CD8-positive, alpha-beta memory T cell (primary cell): ENCODE results near the gene EPPIN. TPM values are rescaled to one million over a fixed set of nuclear protein-coding genes. Genes with fewer than 3 reads are reported as not detected.

Experiments used
- CTCF ChIA-PET: fragments of 350-600 bp; sonication (Branson Sonifier 250); formaldehyde crosslinking; loops from one replicate; lab custom pipeline; 2021; ENCODE audit warnings: antibody characterized with exemption; lab: Charles Lee
- POLR2A ChIA-PET: fragments of 350-600 bp; sonication (Branson Sonifier 250); formaldehyde crosslinking; loops from one replicate; lab custom pipeline; 2021; ENCODE audit warnings: antibody characterized with exemption; lab: Charles Lee
- DNase-seq, 5 donors: peaks; one replicate each; pipeline versions ENCODE4 v3.0.0 to v3.0.0-alpha.2; 2020 to 2022; ENCODE audit warnings: mixed read lengths in 1 of 5
- H3K27ac ChIP-seq: one replicate; pipeline ENCODE4 v1.7.0; 2013; ENCODE audit warnings: low read depth, mild to moderate bottlenecking, low read length, moderate library complexity
- H3K27me3 ChIP-seq: 2 replicates; pipeline ENCODE4 v1.7.0; 2013; ENCODE audit warnings: low read length, mild to moderate bottlenecking; ENCODE audit not compliant: insufficient read depth, poor library complexity, severe bottlenecking
- H3K36me3 ChIP-seq: 2 replicates; pipeline ENCODE4 v1.7.0; 2013; ENCODE audit warnings: mild to moderate bottlenecking, low read length, moderate library complexity; ENCODE audit not compliant: insufficient read depth
- H3K4me1 ChIP-seq: 2 replicates; pipeline ENCODE4 v1.7.0; 2013; ENCODE audit warnings: mild to moderate bottlenecking, low read length, moderate library complexity; ENCODE audit not compliant: insufficient read depth
- H3K4me3 ChIP-seq: 2 replicates; pipeline ENCODE4 v1.7.0; 2013; ENCODE audit warnings: mild to moderate bottlenecking, low read length
- H3K9me3 ChIP-seq: 2 replicates; pipeline ENCODE4 v1.7.0; 2013; ENCODE audit warnings: mild to moderate bottlenecking, low read length
- H3K27ac Mint-ChIP-seq, 8 donors: one replicate each; pipeline ENCODE4 v1.8.0; 2020 to 2021; ENCODE audit warnings: mixed read lengths in 8 of 8, mild to moderate bottlenecking in 6 of 8, inconsistent platforms in 3 of 8, moderate library complexity in 3 of 8
- H3K27me3 Mint-ChIP-seq, 2 donors: one replicate each; pipeline ENCODE4 v1.8.0; 2020 to 2021; ENCODE audit warnings: mixed read lengths in 2 of 2, mild to moderate bottlenecking in 1 of 2, moderate library complexity in 1 of 2
- H3K36me3 Mint-ChIP-seq, 3 donors: one replicate each; pipeline ENCODE4 v1.8.0; 2020 to 2021; ENCODE audit warnings: mixed read lengths in 3 of 3, inconsistent platforms in 1 of 3, mild to moderate bottlenecking in 1 of 3
- H3K4me1 Mint-ChIP-seq, 3 donors: one replicate each; pipeline ENCODE4 v1.8.0; 2020 to 2021; ENCODE audit warnings: mixed read lengths in 3 of 3, inconsistent platforms in 1 of 3, mild to moderate bottlenecking in 1 of 3
- H3K4me3 Mint-ChIP-seq, 7 donors: one replicate each; pipeline ENCODE4 v1.8.0; 2020 to 2021; ENCODE audit warnings: mixed read lengths in 7 of 7, mild to moderate bottlenecking in 6 of 7, moderate library complexity in 4 of 7, inconsistent platforms in 2 of 7
- H3K9me3 Mint-ChIP-seq, 5 donors: one replicate each; pipeline ENCODE4 v1.8.0; 2020 to 2022; ENCODE audit warnings: mixed read lengths in 5 of 5, mild to moderate bottlenecking in 3 of 5, moderate library complexity in 2 of 5, inconsistent platforms in 1 of 5
- polyA plus RNA-seq: library from polyadenylated mRNA; unstranded; fragments of 300-500 nt; fragmentation: Illumina TruSeq; gene quantifications from one replicate; pipeline ENCODE4 v1.2.3, GENCODE V29; 2021
- total RNA-seq, 2 experiments: library from RNA; stranded (reverse); gene quantifications; one replicate each; pipeline ENCODE4 v1.2.3, GENCODE V29; 2021

EPPIN gene
- total and polyA plus RNA-seq, 3 experiments from 2014 or later = not detected

- Histone ChIP-seq H3K4me3 (no peak overlapping the region), H3K4me1 (no peaks in the 10 kb centered on the region), H3K36me3 (no peaks in the 10 kb centered on the region), H3K9me3 (no peaks in the 10 kb centered on the region), H3K27me3 (no peaks in the 10 kb centered on the region), H3K27ac (no peak overlapping the region)
- CTCF ChIA-PET = no interaction called here
- no peak overlapping the region for H3K4me3 Mint-ChIP-seq
- no peak overlapping the region for H3K27ac Mint-ChIP-seq
- DNase-seq = no peak
- no peaks in the 10 kb centered on the region for H3K4me1 Mint-ChIP-seq
- H3K36me3 Mint-ChIP-seq = no peaks in the 10 kb centered on the region
- peaks cover 2 to 60% of the 10 kb centered on the region in 2 donors for H3K27me3 Mint-ChIP-seq
- no peaks in the 10 kb centered on the region for H3K9me3 Mint-ChIP-seq
- POLR2A ChIA-PET = no interaction called here
These were observed 40.0 kb downstream of the EPPIN start for GRCh38 chr20:45507011-45507820.

GRCh38 chr20:45506398-45506797 is 40.8 kb downstream of the EPPIN start:
- H3K4me1 ChIP-seq = no peaks in the 10 kb centered on the region
- H3K36me3 Mint-ChIP-seq = no peaks in the 10 kb centered on the region
- no peak for DNase-seq
- H3K27ac Mint-ChIP-seq = no peak overlapping the region
- no peaks in the 10 kb centered on the region for H3K4me1 Mint-ChIP-seq
- no peak overlapping the region for H3K4me3 Mint-ChIP-seq
- H3K9me3 Mint-ChIP-seq = no peaks in the 10 kb centered on the region
- ChIA-PET CTCF (no interaction called here), POLR2A (no interaction called here)
- no peaks in the 10 kb centered on the region for H3K36me3 ChIP-seq
- H3K27me3 ChIP-seq = no peaks in the 10 kb centered on the region
- peaks cover 5 to 64% of the 10 kb centered on the region in 2 donors for H3K27me3 Mint-ChIP-seq
- H3K27ac ChIP-seq = no peak overlapping the region
- H3K4me3 ChIP-seq = no peak overlapping the region
- no peaks in the 10 kb centered on the region for H3K9me3 ChIP-seq

GRCh38 chr20:45503403-45503802 is 43.8 kb downstream of the EPPIN start:
- Histone ChIP-seq H3K27me3 (no peaks in the 10 kb centered on the region), H3K36me3 (no peaks in the 10 kb centered on the region), H3K4me3 (no peak overlapping the region), H3K4me1 (no peaks in the 10 kb centered on the region), H3K27ac (no peak overlapping the region), H3K9me3 (no peaks in the 10 kb centered on the region)
- DNase-seq = no peak
- ChIA-PET POLR2A (no interaction called here), CTCF (no interaction called here)
- no peaks in the 10 kb centered on the region for H3K4me1 Mint-ChIP-seq
- no peak overlapping the region for H3K27ac Mint-ChIP-seq
- no peaks in the 10 kb centered on the region for H3K9me3 Mint-ChIP-seq
- no peak overlapping the region for H3K4me3 Mint-ChIP-seq
- peaks cover 17 to 61% of the 10 kb centered on the region in 2 donors for H3K27me3 Mint-ChIP-seq
- no peaks in the 10 kb centered on the region for H3K36me3 Mint-ChIP-seq

- Mint-ChIP-seq H3K36me3 (no peaks in the 10 kb centered on the region), H3K4me3 (no peak overlapping the region), H3K27ac (no peak overlapping the region), H3K27me3 (peaks cover 17 to 55% of the 10 kb centered on the region in 2 donors), H3K9me3 (no peaks in the 10 kb centered on the region), H3K4me1 (no peaks in the 10 kb centered on the region)
- Histone ChIP-seq H3K27ac (no peak overlapping the region), H3K4me1 (no peaks in the 10 kb centered on the region), H3K36me3 (no peaks in the 10 kb centered on the region), H3K4me3 (no peak overlapping the region), H3K27me3 (no peaks in the 10 kb centered on the region), H3K9me3 (no peaks in the 10 kb centered on the region)
- ChIA-PET CTCF (no interaction called here), POLR2A (no interaction called here)
- no peak for DNase-seq
These were observed 44.6 kb downstream of the EPPIN start for GRCh38 chr20:45502561-45502960.

GRCh38 chr20:45501600-45501999 is 45.6 kb downstream of the EPPIN start:
- H3K27me3 ChIP-seq = no peaks in the 10 kb centered on the region
- no peak overlapping the region for H3K4me3 Mint-ChIP-seq

GRCh38 chr20:45500022-45500421 is 47.2 kb downstream of the EPPIN start:
- Histone ChIP-seq H3K27me3 (no peaks in the 10 kb centered on the region), H3K9me3 (no peaks in the 10 kb centered on the region), H3K4me3 (no peak overlapping the region), H3K36me3 (no peaks in the 10 kb centered on the region), H3K27ac (no peak overlapping the region), H3K4me1 (no peaks in the 10 kb centered on the region)
- Mint-ChIP-seq H3K4me1 (no peaks in the 10 kb centered on the region), H3K27me3 (peaks cover 15 to 42% of the 10 kb centered on the region in 2 donors), H3K36me3 (no peaks in the 10 kb centered on the region), H3K4me3 (no peak overlapping the region), H3K27ac (no peak overlapping the region), H3K9me3 (no peaks in the 10 kb centered on the region)
- POLR2A ChIA-PET = no interaction called here
- CTCF ChIA-PET = no interaction called here
- no peak for DNase-seq

More at GRCh38 chr20:45501600-45501999, 45.6 kb downstream of the EPPIN start:
- H3K9me3 ChIP-seq = no peaks in the 10 kb centered on the region
- no peak overlapping the region for H3K27ac ChIP-seq
- POLR2A ChIA-PET = no interaction called here
- Mint-ChIP-seq H3K4me1 (no peaks in the 10 kb centered on the region), H3K27me3 (peaks cover 17 to 50% of the 10 kb centered on the region in 2 donors), H3K9me3 (no peaks in the 10 kb centered on the region), H3K36me3 (no peaks in the 10 kb centered on the region), H3K27ac (no peak overlapping the region)
- CTCF ChIA-PET = no interaction called here
- H3K4me3 ChIP-seq = no peak overlapping the region
- no peaks in the 10 kb centered on the region for H3K4me1 ChIP-seq
- DNase-seq = no peak
- no peaks in the 10 kb centered on the region for H3K36me3 ChIP-seq

- DNase-seq = no peak
- no peaks in the 10 kb centered on the region for H3K4me1 Mint-ChIP-seq
- H3K36me3 ChIP-seq = no peaks in the 10 kb centered on the region
- H3K4me3 ChIP-seq = no peak overlapping the region
- H3K36me3 Mint-ChIP-seq = no peaks in the 10 kb centered on the region
- no peak overlapping the region for H3K4me3 Mint-ChIP-seq
- H3K4me1 ChIP-seq = no peaks in the 10 kb centered on the region
- no peaks in the 10 kb centered on the region for H3K9me3 ChIP-seq
- no peak overlapping the region for H3K27ac ChIP-seq
- CTCF ChIA-PET = no interaction called here
- H3K27me3 ChIP-seq = no peaks in the 10 kb centered on the region
- no peaks in the 10 kb centered on the region for H3K9me3 Mint-ChIP-seq
- POLR2A ChIA-PET = no interaction called here
- H3K27me3 Mint-ChIP-seq = peaks cover 18 to 36% of the 10 kb centered on the region in 2 donors
- no peak overlapping the region for H3K27ac Mint-ChIP-seq
These were observed 49.2 kb downstream of the EPPIN start for GRCh38 chr20:45497971-45498494.

- no peak overlapping the region for H3K4me3 ChIP-seq
- Mint-ChIP-seq H3K27ac (peak overlapping the region in 1 of 8 donors; percentile 41), H3K27me3 (peaks cover 16 to 37% of the 10 kb centered on the region in 2 donors), H3K9me3 (no peaks in the 10 kb centered on the region), H3K4me3 (no peak overlapping the region), H3K36me3 (no peaks in the 10 kb centered on the region), H3K4me1 (no peaks in the 10 kb centered on the region)
- H3K9me3 ChIP-seq = no peaks in the 10 kb centered on the region
- no peaks in the 10 kb centered on the region for H3K27me3 ChIP-seq
- ChIA-PET CTCF (no interaction called here), POLR2A (no interaction called here)
- H3K36me3 ChIP-seq = no peaks in the 10 kb centered on the region
- no peak overlapping the region for H3K27ac ChIP-seq
- no peaks in the 10 kb centered on the region for H3K4me1 ChIP-seq
- DNase-seq = no peak
These were observed 51.0 kb downstream of the EPPIN start for GRCh38 chr20:45496166-45496565.
